GM12878 (cell line): ENCODE results near the gene ZNF22.

Experiments used
- CBX3 ChIP-seq: fragments of 200-600 bp; sonication (generic); IDR thresholded peaks from 2 replicates; pipeline ENCODE4 v1.6.1; 2016; ENCODE audit warnings: low read depth, borderline replicate concordance
- CHD4 ChIP-seq: fragments of 200-600 bp; sonication (generic); IDR thresholded peaks from 2 replicates; pipeline ENCODE4 v1.6.1; 2016; ENCODE audit warnings: mild to moderate bottlenecking
- CTCF ChIP-seq, 3 experiments: IDR thresholded peaks in 2 of 3; conservative IDR thresholded peaks in 1 of 3; 2 replicates each; pipeline ENCODE4 v1.5.1; 2011; ENCODE audit warnings: low read depth in 3 of 3, low read length in 3 of 3, mild to moderate bottlenecking in 3 of 3, control low read depth in 2 of 3, moderate library complexity in 2 of 3, inconsistent platforms in 1 of 3, mixed read lengths in 1 of 3; ENCODE audit not compliant: control insufficient read depth in 2 of 3, insufficient read depth in 1 of 3; ENCODE audit errors: extremely low read depth in 1 of 3
- EP300 ChIP-seq, 2 experiments: fragments of 150-350 bp in 1 of 2; IDR thresholded peaks; 2 replicates each; pipeline ENCODE4 v1.6.1; 2011 to 2012; ENCODE audit warnings: low read depth in 2 of 2, low read length in 2 of 2, borderline replicate concordance in 1 of 2, improper control_type of control experiment in 1 of 2, inconsistent platforms in 1 of 2; ENCODE audit not compliant: control insufficient read depth in 1 of 2
- EZH2 ChIP-seq: IDR thresholded peaks from 2 replicates; pipeline ENCODE4 v1.6.1; 2012; ENCODE audit warnings: low read depth, mild to moderate bottlenecking, control low read depth, inconsistent platforms, low read length, borderline replicate concordance; ENCODE audit not compliant: control insufficient read depth
- FOXM1 ChIP-seq: IDR thresholded peaks from 2 replicates; pipeline ENCODE4 v1.6.1; 2012; ENCODE audit warnings: low read depth, mild to moderate bottlenecking, inconsistent platforms, low read length, moderate library complexity
- GATAD2B ChIP-seq: fragments of 450-650 bp; conservative IDR thresholded peaks from 2 replicates; pipeline ENCODE4 v1.6.1; 2017; ENCODE audit warnings: low read depth, mild to moderate bottlenecking, moderate library complexity
- NFYB ChIP-seq: IDR thresholded peaks from 2 replicates; pipeline ENCODE4 v1.6.1; 2011; ENCODE audit warnings: low read depth, mild to moderate bottlenecking, low read length, improper control_type of control experiment, moderate library complexity; ENCODE audit not compliant: insufficient read depth
- RCOR1 ChIP-seq: conservative IDR thresholded peaks from 2 replicates; pipeline ENCODE4 v1.6.1; 2012; ENCODE audit warnings: low read depth, low read length, improper control_type of control experiment
- SIN3A ChIP-seq: IDR thresholded peaks from 2 replicates; pipeline ENCODE4 v1.6.1; 2012; ENCODE audit warnings: low read depth, low read length, improper control_type of control experiment
- STAT1 ChIP-seq: fragments of 450-650 bp; conservative IDR thresholded peaks from 2 replicates; pipeline ENCODE4 v1.6.1; 2014; ENCODE audit warnings: antibody characterized with exemption, mild to moderate bottlenecking
- SUZ12 ChIP-seq: fragments of 200-600 bp; sonication (generic); IDR thresholded peaks from one replicate; pipeline ENCODE4 v1.6.1; 2018; ENCODE audit warnings: antibody characterized with exemption, mild to moderate bottlenecking; ENCODE audit not compliant: unreplicated experiment
- TF ChIP-seq, protein P1 (sequence below): IDR thresholded peaks from 2 replicates; pipeline ENCODE4 v1.6.1; 2012; ENCODE audit warnings: low read depth, low read length, improper control_type of control experiment

- TF ChIP-seq RCOR1 (no peak), CTCF (IDR thresholded peaks at IDR 0.05 in 2 of 3, conservative IDR thresholded peaks at IDR 0.05 in 1 of 3; ENCODE audit: control insufficient read depth in 2 of 3, extremely low read depth in 1 of 3, insufficient read depth in 1 of 3, low read depth in 3 of 3, low read length in 3 of 3) (no peak), EZH2 (no peak), FOXM1 (no peak), CHD4 (no peak), SUZ12 (no peak), EP300 (IDR thresholded peaks at IDR 0.05; ENCODE audit: borderline replicate concordance in 1 of 2, control insufficient read depth in 1 of 2, low read depth in 2 of 2, low read length in 2 of 2) (no peak), STAT1 (no peak), NFYB (no peak), SIN3A (no peak), GATAD2B (no peak), CBX3 (no peak)
- TF ChIP-seq, protein P1, sequence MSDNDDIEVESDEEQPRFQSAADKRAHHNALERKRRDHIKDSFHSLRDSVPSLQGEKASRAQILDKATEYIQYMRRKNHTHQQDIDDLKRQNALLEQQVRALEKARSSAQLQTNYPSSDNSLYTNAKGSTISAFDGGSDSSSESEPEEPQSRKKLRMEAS, result no peak
Measured at GRCh38 chr10:44981172-44982113, 19.3 kb upstream of the ZNF22 start.
